H9 (cell line): ENCODE data around the gene TMEM132D. TPM values are rescaled to one million over a fixed set of nuclear protein-coding genes. Genes with fewer than 3 reads are reported as not detected.

Source experiments
- DNase-seq: peaks from one replicate; pipeline ENCODE4 v3.0.0-alpha.2; 2017
- H2AFZ ChIP-seq: one replicate; pipeline ENCODE4 v1.6.1; 2013; ENCODE audit warnings: mild to moderate bottlenecking, low read length, control low read depth, moderate library complexity
- H2AK5ac ChIP-seq: 2 replicates; pipeline ENCODE4 v1.6.1; 2013; ENCODE audit warnings: low read length, control low read depth, mixed read lengths; ENCODE audit not compliant: insufficient read length
- H2BK120ac ChIP-seq: one replicate; pipeline ENCODE4 v1.6.1; 2013; ENCODE audit warnings: low read depth, mild to moderate bottlenecking, low read length, control low read depth, inconsistent platforms; ENCODE audit not compliant: poor library complexity, severe bottlenecking
- H2BK12ac ChIP-seq: 2 replicates; pipeline ENCODE4 v1.6.1; 2013; ENCODE audit warnings: low read length, control low read depth, mixed read lengths, low read depth; ENCODE audit not compliant: insufficient read length
- H2BK15ac ChIP-seq: 2 replicates; pipeline ENCODE4 v1.6.1; 2013; ENCODE audit warnings: low read depth, low read length, control low read depth
- H2BK20ac ChIP-seq: one replicate; pipeline ENCODE4 v1.6.1; 2013; ENCODE audit warnings: low read depth, mild to moderate bottlenecking, low read length, control low read depth, inconsistent platforms; ENCODE audit not compliant: poor library complexity, severe bottlenecking
- H2BK5ac ChIP-seq: 2 replicates; pipeline ENCODE4 v1.6.1; 2013; ENCODE audit warnings: low read length, control low read depth, mixed read lengths; ENCODE audit not compliant: insufficient read length
- H3K14ac ChIP-seq: 2 replicates; pipeline ENCODE4 v1.6.1; 2013; ENCODE audit warnings: low read length, control low read depth; ENCODE audit not compliant: insufficient read depth
- H3K18ac ChIP-seq: 2 replicates; pipeline ENCODE4 v1.6.1; 2013; ENCODE audit warnings: low read depth, mild to moderate bottlenecking, mixed read lengths, low read length, control low read depth; ENCODE audit not compliant: insufficient read length
- H3K23ac ChIP-seq: 2 replicates; pipeline ENCODE4 v1.6.1; 2013; ENCODE audit warnings: low read length, control low read depth, mixed read lengths, low read depth; ENCODE audit not compliant: insufficient read length
- H3K23me2 ChIP-seq: 2 replicates; pipeline ENCODE4 v1.6.1; 2013; ENCODE audit warnings: low read depth, mild to moderate bottlenecking, mixed read lengths, low read length, control low read depth; ENCODE audit not compliant: insufficient read length, poor library complexity, severe bottlenecking
- H3K27ac ChIP-seq: 2 replicates; pipeline ENCODE4 v1.5.1; 2013; ENCODE audit warnings: low read length, control low read depth, mixed read lengths, low read depth; ENCODE audit not compliant: insufficient read length
- H3K27me3 ChIP-seq: 2 replicates; pipeline ENCODE4 v1.6.1; 2013; ENCODE audit warnings: low read length, control low read depth, inconsistent platforms; ENCODE audit not compliant: insufficient read depth
- H3K4ac ChIP-seq: 2 replicates; pipeline ENCODE4 v1.6.1; 2013; ENCODE audit warnings: low read depth, mild to moderate bottlenecking, control low read depth, inconsistent platforms, low read length, moderate library complexity
- H3K4me1 ChIP-seq: 2 replicates; pipeline ENCODE4 v1.6.1; 2013; ENCODE audit warnings: low read length, control low read depth, inconsistent platforms; ENCODE audit not compliant: insufficient read depth
- H3K4me2 ChIP-seq: 2 replicates; pipeline ENCODE4 v1.6.1; 2013; ENCODE audit warnings: low read length, control low read depth, mixed read lengths; ENCODE audit not compliant: insufficient read length, insufficient read depth
- H3K56ac ChIP-seq: 2 replicates; pipeline ENCODE4 v1.6.1; 2013; ENCODE audit warnings: low read depth, mild to moderate bottlenecking, mixed read lengths, low read length, control low read depth; ENCODE audit not compliant: insufficient read length
- H3K79me1 ChIP-seq: 2 replicates; pipeline ENCODE4 v1.6.1; 2013; ENCODE audit warnings: low read depth, mild to moderate bottlenecking, moderate library complexity, low read length, control low read depth, inconsistent platforms; ENCODE audit not compliant: insufficient read depth, poor library complexity, severe bottlenecking
- H3K79me2 ChIP-seq: 2 replicates; pipeline ENCODE4 v1.6.1; 2013; ENCODE audit warnings: low read length, control low read depth, inconsistent platforms; ENCODE audit not compliant: insufficient read depth
- H3K9ac ChIP-seq: 2 replicates; pipeline ENCODE4 v1.6.1; 2013; ENCODE audit warnings: low read length, control low read depth, mixed read lengths; ENCODE audit not compliant: insufficient read length; ENCODE audit errors: extremely low read depth
- H3K9me3 ChIP-seq: one replicate; pipeline ENCODE4 v1.6.1; 2013; ENCODE audit warnings: low read depth, low read length, inconsistent platforms; ENCODE audit not compliant: control insufficient read depth
- H3T11ph ChIP-seq: one replicate; pipeline ENCODE4 v1.6.1; 2013; ENCODE audit warnings: mild to moderate bottlenecking, low read length, control low read depth, inconsistent platforms
- H4K20me1 ChIP-seq: one replicate; pipeline ENCODE4 v1.6.1; 2013; ENCODE audit not compliant: control insufficient read depth, insufficient read length, insufficient read depth
- H4K5ac ChIP-seq: 2 replicates; pipeline ENCODE4 v1.6.1; 2013; ENCODE audit warnings: low read depth, mild to moderate bottlenecking, mixed read lengths, low read length, control low read depth; ENCODE audit not compliant: insufficient read length
- H4K8ac ChIP-seq: replicated peaks from 2 replicates; pipeline ENCODE4 v1.6.1; 2013; ENCODE audit warnings: low read length, control low read depth, mixed read lengths, low read depth; ENCODE audit not compliant: insufficient read length
- H4K91ac ChIP-seq: 2 replicates; pipeline ENCODE4 v1.6.1; 2013; ENCODE audit warnings: low read depth, mild to moderate bottlenecking, moderate library complexity, mixed read lengths, low read length, control low read depth; ENCODE audit not compliant: insufficient read length
- H3K27ac Mint-ChIP-seq, 3 experiments: 2 replicates in 2 of 3; 3 replicates in 1 of 3; pipeline ENCODE4 v1.8.0; 2020 to 2021; ENCODE audit warnings: mixed read lengths in 3 of 3, mild to moderate bottlenecking in 1 of 3, moderate library complexity in 1 of 3
- H3K27me3 Mint-ChIP-seq: 2 replicates; pipeline ENCODE4 v1.8.0; 2021; ENCODE audit warnings: low read depth, mild to moderate bottlenecking, moderate library complexity, mixed read lengths
- H3K36me3 Mint-ChIP-seq, 3 experiments: 2 replicates in 2 of 3; 3 replicates in 1 of 3; pipeline ENCODE4 v1.8.0; 2020 to 2021; ENCODE audit warnings: low read depth in 3 of 3, mixed read lengths in 3 of 3; ENCODE audit not compliant: insufficient read depth in 1 of 3
- H3K4me1 Mint-ChIP-seq, 2 experiments: 2 replicates each; pipeline ENCODE4 v1.8.0; 2020; ENCODE audit warnings: mixed read lengths in 2 of 2
- H3K4me3 Mint-ChIP-seq, 2 experiments: 2 replicates in 1 of 2; 3 replicates in 1 of 2; pipeline ENCODE4 v1.8.0; 2020 to 2021; ENCODE audit warnings: mild to moderate bottlenecking in 2 of 2, mixed read lengths in 2 of 2, moderate library complexity in 1 of 2
- H3K9me3 Mint-ChIP-seq, 2 experiments: 2 replicates in 1 of 2; 3 replicates in 1 of 2; pipeline ENCODE4 v1.8.0; 2020; ENCODE audit warnings: mild to moderate bottlenecking in 2 of 2, mixed read lengths in 2 of 2, moderate library complexity in 1 of 2
- WGBS: extraction: QIAGEN DNeasy Blood & Tissue Kit; methylation state at CpG from one replicate; pipeline ENCODE4 v1.1.7; 2013; ENCODE audit warnings: missing lambda C conversion rate, low lambda C conversion rate, mixed read lengths; ENCODE audit not compliant: insufficient read length; ENCODE audit errors: extremely low coverage; 5-methylcytosine and 5-hydroxymethylcytosine counted together
- total RNA-seq: library from RNA; stranded (reverse); gene quantifications from 2 replicates; pipeline ENCODE4 v1.2.1, GENCODE V29; 2021
- TF ChIP-seq, protein P1 (sequence below): fragments of 200-600 bp; sonication (generic); conservative IDR thresholded peaks from 3 replicates; pipeline ENCODE4 v1.8.0; 2021; ENCODE audit warnings: antibody characterized with exemption, mild to moderate bottlenecking

TMEM132D gene
- total RNA-seq, 1 experiment from 2014 or later = 6.1 TPM

DNA sequence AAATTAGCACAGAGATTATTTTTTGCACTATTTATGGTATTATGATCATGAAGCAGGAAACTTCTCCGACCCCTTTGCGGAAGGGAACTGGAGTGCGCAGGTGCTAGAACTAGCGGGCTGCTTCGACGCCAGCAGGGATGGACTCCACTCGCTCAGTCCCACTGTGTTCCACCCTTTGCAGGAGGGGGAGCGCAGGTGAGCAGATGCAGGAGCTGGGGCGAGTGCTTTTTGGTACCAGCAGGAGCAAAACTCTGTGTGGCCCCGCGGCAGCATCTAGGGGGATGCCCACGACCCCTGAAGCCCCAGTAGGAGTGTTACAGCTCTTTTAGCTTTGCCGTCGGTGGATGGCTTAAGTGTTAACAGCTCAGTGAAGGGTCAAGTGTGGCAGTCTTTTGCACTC, 113.9 kb downstream of the TMEM132D start:
- no peak overlapping the region for H3K23ac ChIP-seq
- H3K27me3 ChIP-seq = no peaks in the 10 kb centered on the region
- H2BK20ac ChIP-seq = no peak overlapping the region
- H2AK5ac ChIP-seq = no peak overlapping the region
- peaks cover 4% of the 10 kb centered on the region; the same call in 1 of the 2 replicates for H3K4me1 ChIP-seq
- H4K91ac ChIP-seq = no peak overlapping the region
- no peak overlapping the region for H3K14ac ChIP-seq
- no peak overlapping the region for H2AFZ ChIP-seq
- Mint-ChIP-seq H3K36me3 (peaks cover 12 to 33% (median 19%) of the 10 kb centered on the region in 3 experiments; a peak in 6 of 7 replicates), H3K4me1 (peaks cover 55 to 57% of the 10 kb centered on the region in 2 experiments), H3K27ac (no peak overlapping the region), H3K27me3 (peaks cover 2% of the 10 kb centered on the region; the same call in 1 of the 2 replicates), H3K4me3 (no peak overlapping the region; a peak in 1 of 5 replicates), H3K9me3 (peaks cover 7 to 33% of the 10 kb centered on the region in 2 experiments)
- no peak overlapping the region for H3K4me2 ChIP-seq
- no peaks in the 10 kb centered on the region for H3K79me1 ChIP-seq
- H3K23me2 ChIP-seq = no peaks in the 10 kb centered on the region
- no peak overlapping the region for H2BK15ac ChIP-seq
- H4K8ac ChIP-seq = no peak overlapping the region
- no peak overlapping the region for H3K27ac ChIP-seq
- H2BK120ac ChIP-seq = no peak overlapping the region
- no peak overlapping the region for H4K5ac ChIP-seq
- H3K9me3 ChIP-seq = no peaks in the 10 kb centered on the region
- DNase-seq = no peak
- H3K18ac ChIP-seq = no peak overlapping the region
- TF ChIP-seq, protein P1, sequence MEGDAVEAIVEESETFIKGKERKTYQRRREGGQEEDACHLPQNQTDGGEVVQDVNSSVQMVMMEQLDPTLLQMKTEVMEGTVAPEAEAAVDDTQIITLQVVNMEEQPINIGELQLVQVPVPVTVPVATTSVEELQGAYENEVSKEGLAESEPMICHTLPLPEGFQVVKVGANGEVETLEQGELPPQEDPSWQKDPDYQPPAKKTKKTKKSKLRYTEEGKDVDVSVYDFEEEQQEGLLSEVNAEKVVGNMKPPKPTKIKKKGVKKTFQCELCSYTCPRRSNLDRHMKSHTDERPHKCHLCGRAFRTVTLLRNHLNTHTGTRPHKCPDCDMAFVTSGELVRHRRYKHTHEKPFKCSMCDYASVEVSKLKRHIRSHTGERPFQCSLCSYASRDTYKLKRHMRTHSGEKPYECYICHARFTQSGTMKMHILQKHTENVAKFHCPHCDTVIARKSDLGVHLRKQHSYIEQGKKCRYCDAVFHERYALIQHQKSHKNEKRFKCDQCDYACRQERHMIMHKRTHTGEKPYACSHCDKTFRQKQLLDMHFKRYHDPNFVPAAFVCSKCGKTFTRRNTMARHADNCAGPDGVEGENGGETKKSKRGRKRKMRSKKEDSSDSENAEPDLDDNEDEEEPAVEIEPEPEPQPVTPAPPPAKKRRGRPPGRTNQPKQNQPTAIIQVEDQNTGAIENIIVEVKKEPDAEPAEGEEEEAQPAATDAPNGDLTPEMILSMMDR = no peak
- no peak overlapping the region for H2BK12ac ChIP-seq
- WGBS = no CpG with 5 or more reads among the region's 14 CpGs
- no peak overlapping the region for H3T11ph ChIP-seq
- H3K4ac ChIP-seq = no peak overlapping the region
- no peak overlapping the region for H3K56ac ChIP-seq
- H3K79me2 ChIP-seq = peaks cover 2% of the 10 kb centered on the region; the same call in 1 of the 2 replicates
- H4K20me1 ChIP-seq = no peaks in the 10 kb centered on the region
- no peak overlapping the region for H3K9ac ChIP-seq
- no peak overlapping the region for H2BK5ac ChIP-seq
